K562 (cell line): ENCODE data around the gene NR2F2. TPM values are rescaled to one million over a fixed set of nuclear protein-coding genes. Genes with fewer than 3 reads are reported as not detected.

Experiments
- ETV1 ChIP-seq: fragments of 450-650 bp; conservative IDR thresholded peaks from 2 replicates; pipeline ENCODE4 v1.6.1; 2016; ENCODE audit warnings: missing genetic modification characterization, control low read depth, low read depth, missing compliant biosample characterization
- ETV6 ChIP-seq, 3 experiments: fragments of 150-350 bp in 1 of 3; sonication (generic) in 1 of 3; formaldehyde crosslinking in 1 of 3; IDR thresholded peaks; 2 replicates each; pipeline versions ENCODE4 v1.6.1 to v1.8.0; 2014 to 2022; ENCODE audit warnings: borderline replicate concordance in 2 of 3, low read depth in 2 of 3, antibody characterized with exemption in 1 of 3, low read length in 1 of 3, mild to moderate bottlenecking in 1 of 3, missing genetic modification reagents in 1 of 3
- HMG20B ChIP-seq: fragments of 250-450 bp; sonication (Bioruptor Pico); IDR thresholded peaks from 2 replicates; pipeline ENCODE4 v1.5.0; 2021; ENCODE audit warnings: mild to moderate bottlenecking
- HNRNPK ChIP-seq: fragments of 200-400 bp; formaldehyde crosslinking; IDR thresholded peaks from one replicate; pipeline ENCODE4 v1.6.1; 2018; ENCODE audit warnings: mild to moderate bottlenecking, low read depth, low read length; ENCODE audit not compliant: poor library complexity, severe bottlenecking
- KAT8 ChIP-seq: fragments of 450-650 bp; IDR thresholded peaks from 2 replicates; pipeline ENCODE4 v1.6.1; 2016; ENCODE audit warnings: low read depth, mild to moderate bottlenecking
- L3MBTL2 ChIP-seq: fragments of 450-650 bp; IDR thresholded peaks from 2 replicates; pipeline ENCODE4 v1.6.1; 2016; ENCODE audit warnings: mild to moderate bottlenecking, moderate library complexity
- MCM3 ChIP-seq: fragments of 450-650 bp; IDR thresholded peaks from 2 replicates; pipeline ENCODE4 v1.6.1; 2016
- MYNN ChIP-seq, 2 experiments: sonication (generic); formaldehyde crosslinking in 1 of 2; IDR thresholded peaks; 2 replicates each; pipeline versions ENCODE4 v1.5.0 to v1.6.1; 2016 to 2020; ENCODE audit warnings: antibody characterized with exemption in 1 of 2, missing genetic modification reagents in 1 of 2
- NUFIP1 ChIP-seq: fragments of 450-650 bp; IDR thresholded peaks from 2 replicates; pipeline ENCODE4 v1.6.1; 2018; ENCODE audit not compliant: partially characterized antibody
- POLR3G ChIP-seq: IDR thresholded peaks from 2 replicates; pipeline ENCODE4 v1.6.1; 2011; ENCODE audit not compliant: insufficient read length, insufficient replicate concordance; ENCODE audit errors: extremely low read depth
- PURB ChIP-seq: sonication (generic); formaldehyde crosslinking; IDR thresholded peaks from 2 replicates; pipeline ENCODE4 v1.9.0; 2021; ENCODE audit warnings: low read depth, mild to moderate bottlenecking, missing genetic modification reagents
- THRAP3 ChIP-seq: fragments of 450-650 bp; IDR thresholded peaks from 2 replicates; pipeline ENCODE4 v1.6.1; 2016; ENCODE audit warnings: mild to moderate bottlenecking, inconsistent platforms, borderline replicate concordance
- ZNF24 ChIP-seq: fragments of 450-650 bp; IDR thresholded peaks from 2 replicates; pipeline ENCODE4 v1.6.1; 2016
- ZNF324 ChIP-seq: fragments of 250-450 bp; sonication (Bioruptor Pico); IDR thresholded peaks from 2 replicates; pipeline ENCODE4 v1.4.0; 2020; ENCODE audit warnings: mild to moderate bottlenecking
- ZNF699 ChIP-seq: fragments of 250-450 bp; sonication (Bioruptor Pico); IDR thresholded peaks from 2 replicates; pipeline ENCODE4 v1.8.0; 2021; ENCODE audit warnings: mild to moderate bottlenecking, moderate library complexity; ENCODE audit not compliant: insufficient replicate concordance
- ZNF707 ChIP-seq: fragments of 250-450 bp; sonication (Bioruptor Pico); conservative IDR thresholded peaks from 2 replicates; pipeline ENCODE4 v1.8.0; 2022; ENCODE audit warnings: inconsistent platforms, mild to moderate bottlenecking, moderate library complexity
- polyA plus RNA-seq, 8 experiments: library from polyadenylated mRNA; depleted of rRNA in 4 of 8; stranded (reverse) in 5 of 8; unstranded in 3 of 8; fragments of >200 nt; fragmentation: Nextera tagmentation in 2 of 8; fragmentation: Illumina TruSeq in 1 of 8; extraction: Ambion mirVana in 2 of 8; extraction: Trizol in 1 of 8; gene quantifications; 2 replicates each; pipeline versions ENCODE4 v1.2.1 to v1.2.3, GENCODE V29; 2011 to 2014; ENCODE audit warnings: inconsistent platforms in 1 of 8, missing spikeins in 1 of 8
- total RNA-seq, 7 experiments: library from RNA; depleted of rRNA in 6 of 7; stranded (reverse); fragments of >200 nt in 6 of 7; fragmentation: Illumina TruSeq in 2 of 7; extraction: Trizol in 2 of 7; gene quantifications; 2 replicates each; pipeline versions ENCODE4 v1.2.1 to v1.2.3, GENCODE V29; 2011 to 2021; ENCODE audit warnings: low replicate concordance in 1 of 7
- TF ChIP-seq, protein P1 (sequence below): sonication (generic); formaldehyde crosslinking; IDR thresholded peaks from 2 replicates; pipeline ENCODE4 v1.8.0; 2023; ENCODE audit warnings: mild to moderate bottlenecking, missing genetic modification reagents
- TF ChIP-seq, protein P2 (sequence below), 2 experiments: IDR thresholded peaks in 1 of 2; conservative IDR thresholded peaks in 1 of 2; 2 replicates each; pipeline ENCODE4 v1.6.1; 2016; ENCODE audit warnings: low read depth in 2 of 2, mild to moderate bottlenecking in 1 of 2, missing compliant biosample characterization in 1 of 2, missing genetic modification characterization in 1 of 2, moderate library complexity in 1 of 2
- TF ChIP-seq, protein P3 (sequence below): sonication (generic); formaldehyde crosslinking; IDR thresholded peaks from 2 replicates; pipeline ENCODE4 v1.8.0; 2022; ENCODE audit warnings: missing genetic modification reagents, mild to moderate bottlenecking, borderline replicate concordance

NR2F2 gene
- total and polyA plus RNA-seq, 9 of the 15 experiments (the other 6 are each of a cell fraction or from before 2014, with no cell fraction given), result 6.0 to 51.8 (median 11.1) TPM

DNA sequence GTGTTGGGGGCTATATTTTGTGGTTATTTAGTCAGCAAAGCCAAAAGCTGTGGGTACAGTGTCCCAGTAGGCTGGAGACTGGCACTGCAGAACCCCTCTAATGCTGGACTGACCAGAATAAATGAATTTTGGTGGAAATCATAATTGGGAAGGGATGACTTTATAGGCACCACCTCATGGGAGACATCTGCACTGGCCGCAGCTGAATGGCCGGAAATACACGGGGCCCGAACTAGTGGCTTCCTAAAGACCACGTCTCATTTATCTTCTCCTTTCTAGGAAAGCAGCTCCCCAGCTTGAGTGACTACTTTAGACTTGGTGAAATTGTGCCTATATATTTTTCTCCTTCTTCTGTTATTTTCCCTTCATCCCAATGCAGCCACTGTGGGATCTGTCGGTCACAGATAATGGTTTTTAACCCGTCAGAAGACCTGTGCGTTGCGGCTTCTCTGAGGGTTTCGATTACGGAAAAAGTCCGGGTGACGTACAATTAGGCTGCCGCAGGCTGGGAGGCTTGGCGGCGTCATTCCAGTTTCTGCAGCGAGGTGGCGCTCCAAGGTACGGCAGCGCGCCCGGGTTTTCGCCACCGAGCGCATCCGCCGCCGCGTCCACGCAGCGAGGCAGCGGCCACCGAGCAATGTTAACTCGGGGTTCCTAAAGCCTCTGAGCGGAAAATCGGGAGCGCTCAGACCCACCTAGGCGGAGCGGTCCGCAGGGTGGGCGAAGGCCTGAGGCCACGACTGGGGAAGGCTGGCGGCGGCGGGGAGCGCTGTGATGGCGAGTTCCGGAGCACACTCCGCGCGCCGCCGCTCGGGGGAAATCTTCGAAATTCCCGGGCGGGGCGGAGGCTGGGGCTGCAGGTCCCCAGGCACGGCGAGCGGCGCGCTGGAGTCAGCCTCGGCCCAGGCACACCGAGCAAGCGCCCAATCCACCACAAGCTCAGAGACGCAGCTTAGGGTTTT lies 26.3 kb downstream of the NR2F2 start (continued):
- no peak for TF ChIP-seq HNRNPK
- TF ChIP-seq, protein P1, sequence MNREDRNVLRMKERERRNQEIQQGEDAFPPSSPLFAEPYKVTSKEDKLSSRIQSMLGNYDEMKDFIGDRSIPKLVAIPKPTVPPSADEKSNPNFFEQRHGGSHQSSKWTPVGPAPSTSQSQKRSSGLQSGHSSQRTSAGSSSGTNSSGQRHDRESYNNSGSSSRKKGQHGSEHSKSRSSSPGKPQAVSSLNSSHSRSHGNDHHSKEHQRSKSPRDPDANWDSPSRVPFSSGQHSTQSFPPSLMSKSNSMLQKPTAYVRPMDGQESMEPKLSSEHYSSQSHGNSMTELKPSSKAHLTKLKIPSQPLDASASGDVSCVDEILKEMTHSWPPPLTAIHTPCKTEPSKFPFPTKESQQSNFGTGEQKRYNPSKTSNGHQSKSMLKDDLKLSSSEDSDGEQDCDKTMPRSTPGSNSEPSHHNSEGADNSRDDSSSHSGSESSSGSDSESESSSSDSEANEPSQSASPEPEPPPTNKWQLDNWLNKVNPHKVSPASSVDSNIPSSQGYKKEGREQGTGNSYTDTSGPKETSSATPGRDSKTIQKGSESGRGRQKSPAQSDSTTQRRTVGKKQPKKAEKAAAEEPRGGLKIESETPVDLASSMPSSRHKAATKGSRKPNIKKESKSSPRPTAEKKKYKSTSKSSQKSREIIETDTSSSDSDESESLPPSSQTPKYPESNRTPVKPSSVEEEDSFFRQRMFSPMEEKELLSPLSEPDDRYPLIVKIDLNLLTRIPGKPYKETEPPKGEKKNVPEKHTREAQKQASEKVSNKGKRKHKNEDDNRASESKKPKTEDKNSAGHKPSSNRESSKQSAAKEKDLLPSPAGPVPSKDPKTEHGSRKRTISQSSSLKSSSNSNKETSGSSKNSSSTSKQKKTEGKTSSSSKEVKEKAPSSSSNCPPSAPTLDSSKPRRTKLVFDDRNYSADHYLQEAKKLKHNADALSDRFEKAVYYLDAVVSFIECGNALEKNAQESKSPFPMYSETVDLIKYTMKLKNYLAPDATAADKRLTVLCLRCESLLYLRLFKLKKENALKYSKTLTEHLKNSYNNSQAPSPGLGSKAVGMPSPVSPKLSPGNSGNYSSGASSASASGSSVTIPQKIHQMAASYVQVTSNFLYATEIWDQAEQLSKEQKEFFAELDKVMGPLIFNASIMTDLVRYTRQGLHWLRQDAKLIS (CRISPR knock-in tag), result peak; percentile 64
- TF ChIP-seq THRAP3, result no peak
- TF ChIP-seq PURB (CRISPR knock-in tag), result no peak
- TF ChIP-seq, protein P2, sequence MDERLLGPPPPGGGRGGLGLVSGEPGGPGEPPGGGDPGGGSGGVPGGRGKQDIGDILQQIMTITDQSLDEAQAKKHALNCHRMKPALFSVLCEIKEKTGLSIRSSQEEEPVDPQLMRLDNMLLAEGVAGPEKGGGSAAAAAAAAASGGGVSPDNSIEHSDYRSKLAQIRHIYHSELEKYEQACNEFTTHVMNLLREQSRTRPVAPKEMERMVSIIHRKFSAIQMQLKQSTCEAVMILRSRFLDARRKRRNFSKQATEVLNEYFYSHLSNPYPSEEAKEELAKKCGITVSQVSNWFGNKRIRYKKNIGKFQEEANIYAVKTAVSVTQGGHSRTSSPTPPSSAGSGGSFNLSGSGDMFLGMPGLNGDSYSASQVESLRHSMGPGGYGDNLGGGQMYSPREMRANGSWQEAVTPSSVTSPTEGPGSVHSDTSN (CRISPR knock-in tag; IDR thresholded peaks at IDR 0.05; ENCODE audit: low read depth), result no peak
- TF ChIP-seq, protein P2 (tag; conservative IDR thresholded peaks at IDR 0.05; ENCODE audit: low read depth), result peak; percentile 12; the same call in 1 of the 2 replicates
- TF ChIP-seq KAT8, result no peak
- TF ChIP-seq NUFIP1, result no peak
- TF ChIP-seq, protein P3, sequence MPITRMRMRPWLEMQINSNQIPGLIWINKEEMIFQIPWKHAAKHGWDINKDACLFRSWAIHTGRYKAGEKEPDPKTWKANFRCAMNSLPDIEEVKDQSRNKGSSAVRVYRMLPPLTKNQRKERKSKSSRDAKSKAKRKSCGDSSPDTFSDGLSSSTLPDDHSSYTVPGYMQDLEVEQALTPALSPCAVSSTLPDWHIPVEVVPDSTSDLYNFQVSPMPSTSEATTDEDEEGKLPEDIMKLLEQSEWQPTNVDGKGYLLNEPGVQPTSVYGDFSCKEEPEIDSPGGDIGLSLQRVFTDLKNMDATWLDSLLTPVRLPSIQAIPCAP (CRISPR knock-in tag), result no peak
- TF ChIP-seq ETV6 (IDR thresholded peaks at IDR 0.05; ENCODE audit: borderline replicate concordance in 1 of 2, low read depth in 2 of 2, low read length in 1 of 2), result no peak; a peak in 1 of 4 replicates
- no peak for TF ChIP-seq ETV6 (CRISPR knock-in tag; IDR thresholded peaks at IDR 0.05; ENCODE audit: borderline replicate concordance)
- TF ChIP-seq ZNF707 (CRISPR knock-in tag), result no peak
- TF ChIP-seq ZNF324, result no peak
- TF ChIP-seq ETV1 (tag), result peak; percentile 80
- TF ChIP-seq MYNN (IDR thresholded peaks at IDR 0.05), result 0 out of 2 replicates have a peak, but pooled peaks have one; percentile 28
- no peak for TF ChIP-seq MYNN (CRISPR knock-in tag; IDR thresholded peaks at IDR 0.05)
- peak; percentile 77 for TF ChIP-seq L3MBTL2
- no peak for TF ChIP-seq POLR3G
- 0 out of 2 replicates have a peak, but pooled peaks have one; percentile 61 for TF ChIP-seq ZNF24
- TF ChIP-seq MCM3, result no peak
- TF ChIP-seq HMG20B, result no peak
- no peak for TF ChIP-seq ZNF699
